Activated T-cell treated with anti-CD3 and anti-CD28 coated beads, Interleukin-2, amount 50 U/mL, for 1 hour (primary cell): ENCODE measurements around the gene ACSM3.

ENCODE experiments used
- DNase-seq: peaks from one replicate; pipeline ENCODE4 v3.0.0-alpha.2; 2020

Gene ACSM3

DNA sequence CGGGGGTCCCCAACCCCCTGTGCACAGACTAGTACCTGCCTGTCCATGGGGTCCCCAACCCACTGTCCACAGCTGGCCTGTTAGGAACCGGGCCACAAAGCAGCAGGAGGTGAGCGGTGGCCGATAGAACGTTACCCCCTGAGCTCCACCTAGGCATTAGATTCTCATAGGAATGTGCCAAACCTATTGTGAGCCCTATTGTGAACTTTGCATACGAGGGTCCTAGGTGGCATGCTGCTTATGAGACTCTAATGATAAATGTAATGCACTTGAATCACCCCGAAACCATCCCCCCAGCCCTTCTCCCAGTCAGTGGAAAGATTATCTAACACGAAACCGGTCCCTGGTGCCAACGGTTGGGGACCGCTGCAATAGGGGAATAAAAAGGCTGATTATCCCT is 44.0 kb downstream of the ACSM3 start:
- no peak for DNase-seq

DNA sequence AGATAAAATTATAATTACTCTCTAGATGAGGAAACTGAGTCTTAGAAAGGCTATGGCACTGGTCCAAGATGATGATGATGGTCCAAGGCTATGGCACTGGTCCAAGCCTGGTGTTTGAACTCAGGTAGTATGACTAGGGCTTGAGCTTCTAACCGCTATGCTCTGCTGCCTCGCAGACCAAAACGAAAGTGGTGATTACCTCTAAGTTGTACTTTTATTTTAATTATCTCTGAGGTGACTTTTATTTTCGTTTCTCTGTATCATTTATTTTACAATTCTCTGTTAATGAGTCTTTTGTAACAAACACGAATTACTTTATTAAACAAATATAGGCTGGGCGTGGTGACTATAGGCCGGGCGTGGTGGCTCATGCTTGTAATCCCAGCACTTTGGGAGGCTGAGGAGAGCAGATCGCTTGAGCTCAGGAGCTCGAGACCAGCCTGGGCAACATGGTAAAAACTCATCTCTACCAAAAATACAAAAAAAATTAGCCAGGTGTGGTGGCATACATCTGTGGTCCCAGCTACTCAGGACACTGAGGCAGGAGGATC is 48.1 kb downstream of the ACSM3 start:
- DNase-seq: no peak

DNA sequence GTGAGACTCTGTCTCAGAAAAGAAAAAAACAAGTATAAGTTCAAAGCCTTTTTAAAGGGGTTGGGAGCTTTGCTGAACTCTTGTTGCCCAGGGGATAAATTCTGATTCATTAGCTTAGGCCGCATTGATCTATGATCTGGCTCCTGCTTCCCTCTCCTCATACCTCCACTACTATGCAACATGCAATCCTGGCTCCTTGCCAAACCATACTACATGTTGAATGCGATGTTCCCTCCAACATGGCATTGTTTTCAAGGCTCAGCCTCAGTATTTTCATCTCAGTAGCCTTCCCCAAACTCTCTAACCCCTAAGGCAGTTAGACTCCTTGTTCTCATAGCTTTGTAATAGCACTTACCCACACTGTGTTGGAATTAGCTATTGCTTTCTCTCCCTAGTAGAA is 48.7 kb downstream of the ACSM3 start:
- no peak for DNase-seq

DNA sequence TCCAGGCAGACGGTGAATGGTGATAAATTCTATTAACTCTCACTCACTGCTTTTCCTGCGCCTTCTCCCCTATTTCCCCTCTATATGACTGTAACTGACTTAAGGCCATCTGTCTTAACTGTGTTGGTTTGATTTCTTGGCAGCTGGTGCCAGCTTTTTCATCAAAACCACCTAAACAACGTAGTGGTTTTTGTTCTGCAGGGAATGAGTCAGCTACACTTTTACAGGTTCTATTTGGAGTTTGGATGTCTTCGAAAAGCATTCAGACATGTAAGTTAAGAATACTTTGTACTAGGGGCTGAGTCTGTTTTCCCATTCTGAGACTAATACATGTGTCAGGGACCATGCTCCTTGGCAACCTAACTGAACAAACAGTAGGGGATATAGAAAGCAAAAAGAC is 51.0 kb downstream of the ACSM3 start:
- no peak for DNase-seq

DNA sequence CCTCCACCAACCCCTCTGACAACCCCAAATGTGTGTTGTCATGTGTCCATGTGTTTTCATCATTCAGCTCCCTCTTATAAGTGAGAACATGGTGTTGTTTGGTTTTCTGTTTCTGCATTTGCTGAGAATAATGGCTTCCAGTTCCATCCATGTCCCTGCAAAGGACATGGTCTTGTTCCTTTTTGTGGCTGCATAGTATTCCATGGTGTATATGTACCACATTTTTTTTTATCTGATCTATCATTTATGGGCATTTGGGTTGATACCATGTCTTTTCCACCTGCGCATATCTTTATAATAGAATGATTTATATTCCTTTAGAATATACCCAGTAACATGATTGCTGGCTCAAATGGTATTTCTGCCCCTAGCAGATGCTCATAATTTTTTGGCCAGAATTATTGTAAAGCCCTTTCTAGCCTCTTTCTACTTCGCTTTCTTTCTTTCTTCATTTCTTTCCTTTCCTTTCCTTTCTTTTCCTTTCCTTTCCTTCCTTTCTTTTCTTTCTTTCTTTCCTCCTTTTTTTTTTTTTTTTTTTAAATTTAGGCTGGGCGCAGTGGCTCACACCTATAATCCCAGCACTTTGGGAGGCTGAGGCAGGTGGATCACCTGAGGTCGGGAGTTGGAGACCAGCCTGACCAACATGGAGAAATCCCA is 55.2 kb downstream of the ACSM3 start:
- DNase-seq: no peak

DNA sequence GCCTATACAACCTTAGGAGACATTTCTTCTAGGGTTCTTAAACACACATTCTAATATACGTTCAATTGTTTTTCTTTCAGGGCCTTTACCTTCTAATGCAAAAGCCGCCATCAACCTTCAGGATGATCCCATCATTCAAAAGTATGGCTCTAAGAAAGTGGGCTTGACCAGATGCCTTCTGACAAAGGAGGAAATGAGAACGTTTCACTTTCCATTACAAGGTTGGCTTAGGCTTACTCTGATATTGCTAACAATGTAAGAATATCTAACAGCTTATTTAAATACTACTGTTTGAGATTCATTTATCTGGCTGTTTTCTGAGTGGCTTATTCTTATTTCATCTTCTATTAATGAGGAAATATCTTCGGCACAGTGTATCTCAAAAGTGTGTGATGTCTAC is 57.9 kb downstream of the ACSM3 start:
- DNase-seq: no peak

DNA sequence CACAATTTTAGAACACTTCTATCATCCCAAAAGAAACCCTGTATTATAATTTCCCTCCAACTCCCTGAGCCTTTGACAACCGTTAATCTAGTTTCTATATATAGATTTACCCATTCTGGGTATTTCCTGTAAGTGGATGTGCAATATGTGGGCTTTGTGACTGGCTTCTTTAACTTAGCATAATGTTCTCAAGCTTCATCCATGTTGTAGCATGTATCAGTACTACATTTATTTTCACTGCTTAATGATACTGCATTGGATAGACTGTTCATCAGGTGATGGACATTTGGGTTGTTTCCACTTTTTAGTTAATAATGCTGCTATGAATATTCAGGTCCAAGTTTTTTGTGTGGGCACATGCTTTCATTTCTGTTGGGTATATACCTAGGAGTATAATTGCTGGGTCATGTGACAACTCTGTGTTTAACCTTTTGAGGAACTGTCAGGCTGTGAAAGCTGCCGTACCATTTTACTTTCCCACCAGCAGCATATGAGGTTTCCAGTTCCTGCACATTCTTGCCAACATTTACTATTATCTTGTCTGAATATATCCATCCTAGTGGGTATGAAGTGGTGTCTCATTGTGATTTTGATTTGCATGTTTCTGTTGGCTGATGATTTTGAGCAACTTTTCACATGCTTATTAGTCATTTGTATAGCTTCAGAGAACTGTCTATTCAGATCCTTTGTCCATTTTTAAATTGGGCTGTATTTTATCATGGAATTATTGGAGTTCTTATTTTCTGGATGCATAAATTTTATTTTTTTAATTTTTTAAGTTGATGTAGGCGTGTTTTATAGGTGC is 58.9 kb downstream of the ACSM3 start:
- no peak for DNase-seq

DNA sequence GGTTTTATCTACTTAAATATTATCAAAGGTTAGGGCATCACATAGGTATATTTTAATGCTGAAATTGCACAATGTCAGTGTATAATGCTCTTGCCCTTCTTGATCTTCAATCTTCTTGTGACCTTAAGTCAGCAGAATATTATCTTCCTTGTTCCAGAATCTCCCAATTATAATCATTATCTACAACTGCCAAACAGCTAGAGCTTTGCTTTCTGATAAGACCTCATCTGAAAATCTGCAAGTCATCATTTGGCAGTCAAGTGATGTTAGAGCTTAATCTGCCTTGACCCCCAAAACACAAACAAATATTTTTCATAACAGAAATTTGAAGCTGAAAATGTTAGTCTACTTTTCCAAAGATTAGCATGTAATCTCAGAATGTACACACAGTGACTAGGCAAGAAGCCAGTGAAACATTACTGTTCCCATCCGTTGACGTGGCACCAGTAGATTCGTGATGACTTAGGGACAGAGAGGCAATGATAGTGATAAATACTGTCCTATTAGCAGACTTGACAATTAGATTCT is 62.3 kb downstream of the ACSM3 start:
- no peak for DNase-seq

DNA sequence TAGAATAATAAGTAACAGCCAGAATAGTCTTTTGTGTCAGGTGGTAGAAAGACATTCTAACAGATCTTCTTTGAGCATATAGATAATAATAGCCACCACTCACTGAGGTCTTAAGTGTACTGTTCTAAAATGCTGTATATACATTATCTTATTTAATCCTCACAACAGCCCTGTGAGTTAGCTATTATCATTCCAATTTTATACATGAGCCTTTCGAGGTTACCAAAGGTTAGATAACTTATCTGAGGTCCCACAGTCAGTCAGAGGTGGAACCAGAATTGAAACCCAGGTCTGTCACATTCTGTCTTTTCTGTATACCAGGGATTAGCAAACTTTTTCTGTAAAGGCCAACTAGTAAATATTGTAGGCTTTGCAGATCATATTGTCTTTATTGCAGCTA is 65.7 kb downstream of the ACSM3 start:
- DNase-seq: no peak

DNA sequence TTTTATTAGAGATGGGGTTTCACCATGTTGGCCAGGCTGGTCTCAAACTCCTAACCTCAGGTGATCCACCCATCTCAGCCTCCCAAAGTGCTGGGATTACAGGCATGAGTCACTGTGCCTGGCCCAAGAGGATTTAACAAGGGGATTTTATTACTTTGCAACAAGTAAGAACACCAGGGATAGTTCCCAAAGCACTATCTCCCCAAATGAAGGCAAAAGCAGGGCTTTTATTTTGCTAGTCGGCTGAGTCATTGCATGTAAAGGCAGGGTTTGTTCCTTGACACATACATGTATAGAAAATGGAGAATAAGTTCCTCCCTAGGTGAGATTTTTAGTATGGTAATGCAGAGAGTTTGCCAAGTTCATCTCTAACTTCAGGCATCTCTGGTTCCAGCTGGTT is 66.6 kb downstream of the ACSM3 start:
- no peak for DNase-seq

DNA sequence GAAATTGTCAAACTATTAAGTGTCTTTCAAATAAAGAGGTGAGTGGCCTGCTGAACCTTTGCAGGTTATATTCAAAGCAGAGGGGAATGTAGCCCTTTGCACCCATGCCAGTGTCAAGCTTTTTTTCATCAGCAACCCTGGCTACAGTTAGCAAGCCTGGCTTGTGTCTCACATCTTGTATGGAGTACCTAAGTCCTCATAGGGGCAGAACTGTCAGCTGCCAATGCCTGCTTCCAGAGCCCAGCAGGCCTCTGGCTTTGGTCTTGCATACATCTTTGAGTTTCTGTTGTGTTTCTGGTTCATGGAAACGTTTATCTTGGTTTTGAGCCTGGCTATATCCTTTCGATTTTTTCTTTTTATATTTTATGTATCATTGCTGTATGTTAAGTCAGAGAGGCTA is 69.3 kb downstream of the ACSM3 start:
- DNase-seq: no peak

DNA sequence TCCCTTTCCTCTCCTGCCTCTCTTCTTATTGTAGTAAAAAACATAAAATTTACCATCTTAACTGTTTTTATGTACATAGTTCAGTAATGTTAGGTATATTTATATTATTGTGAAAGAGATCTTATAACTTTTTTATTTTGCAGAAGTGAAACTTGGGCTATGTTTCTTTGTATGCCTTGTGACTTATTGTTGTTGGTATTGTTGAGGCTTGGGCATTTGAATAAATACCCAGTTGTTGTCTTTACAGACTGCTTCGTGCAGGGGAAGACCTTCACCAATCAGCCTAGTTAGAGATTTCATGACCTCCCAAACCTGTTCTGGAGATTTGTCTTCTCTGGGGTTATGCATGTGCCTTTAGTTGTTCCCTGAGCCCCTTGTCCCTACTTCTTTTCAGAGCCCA is 74.4 kb downstream of the ACSM3 start:
- DNase-seq: no peak

DNA sequence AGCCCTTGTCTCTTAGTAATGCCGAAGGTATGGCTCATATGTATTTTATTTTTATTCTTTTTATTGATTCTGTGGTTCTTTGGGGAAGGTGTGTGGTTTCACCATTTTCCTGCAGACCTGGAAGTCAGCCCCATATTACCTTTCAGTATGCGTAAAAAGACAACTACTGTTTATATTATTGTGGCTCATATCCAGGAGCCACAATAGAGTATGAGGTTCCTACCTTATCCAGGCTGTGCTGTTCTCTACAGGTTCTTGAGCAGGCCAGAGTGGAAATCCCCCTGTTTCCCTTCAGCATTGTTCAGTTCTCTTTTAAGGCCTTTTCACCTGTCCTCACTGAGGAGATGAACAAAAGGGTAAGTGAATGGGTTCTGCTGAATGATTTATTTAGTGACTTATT is 75.7 kb downstream of the ACSM3 start:
- no peak for DNase-seq

DNA sequence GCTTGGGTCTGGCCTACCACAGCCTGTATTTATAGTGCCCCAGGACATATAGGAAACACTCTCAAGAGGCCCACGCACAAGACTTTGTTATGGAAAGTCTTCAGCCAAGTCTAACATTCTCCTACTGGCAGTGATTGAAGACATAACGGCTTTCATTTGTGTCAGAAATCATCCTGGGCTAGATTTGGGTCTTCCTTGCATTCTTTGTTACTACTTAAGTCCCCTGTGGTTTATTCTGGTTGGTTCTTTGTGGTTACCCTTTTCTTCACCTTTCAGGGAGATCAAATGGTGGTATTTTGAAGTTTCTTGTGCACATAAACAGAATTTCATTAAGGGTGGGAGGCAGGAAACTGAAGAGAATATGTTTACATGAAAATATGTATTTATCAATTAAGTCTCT is 80.2 kb downstream of the ACSM3 start:
- no peak for DNase-seq

DNA sequence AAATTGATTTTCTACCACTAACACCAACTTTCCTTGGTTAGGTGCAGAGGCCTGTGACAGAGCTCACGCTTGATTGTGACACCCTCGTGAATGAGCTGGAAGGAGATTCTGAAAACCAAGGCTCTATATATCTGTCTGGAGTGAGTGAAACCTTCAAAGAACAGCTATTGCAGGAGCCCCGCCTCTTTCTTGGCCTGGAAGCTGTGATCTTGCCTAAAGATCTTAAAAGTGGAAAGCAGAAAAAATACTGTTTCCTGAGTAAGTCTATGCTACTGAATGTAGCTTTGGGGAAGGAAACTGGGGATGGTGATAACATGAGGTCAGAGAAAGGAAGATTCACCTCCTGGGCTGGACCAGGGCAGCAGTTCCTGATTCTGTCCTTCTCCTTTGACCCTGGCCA is 80.8 kb downstream of the ACSM3 start:
- no peak for DNase-seq

DNA sequence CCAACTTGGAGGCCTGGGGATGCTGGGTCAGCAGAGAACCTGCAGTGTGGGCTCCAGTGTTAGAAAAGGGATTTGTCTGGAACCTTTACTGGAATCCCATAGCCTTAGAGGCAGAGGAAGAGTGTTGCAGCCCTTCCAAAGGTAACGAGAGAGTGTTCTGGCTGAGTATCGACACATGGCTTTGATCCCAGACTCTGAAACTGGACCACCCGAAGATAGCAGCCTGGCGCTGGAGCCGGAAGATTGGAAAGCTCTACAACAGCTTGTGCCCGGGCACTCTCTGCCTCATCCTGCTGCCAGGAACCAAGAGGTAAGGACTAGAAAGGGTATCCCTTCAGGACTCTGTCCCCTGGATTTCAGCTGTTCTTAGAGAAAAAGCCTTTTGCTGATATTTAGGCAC is 82.2 kb downstream of the ACSM3 start:
- no peak for DNase-seq

DNA sequence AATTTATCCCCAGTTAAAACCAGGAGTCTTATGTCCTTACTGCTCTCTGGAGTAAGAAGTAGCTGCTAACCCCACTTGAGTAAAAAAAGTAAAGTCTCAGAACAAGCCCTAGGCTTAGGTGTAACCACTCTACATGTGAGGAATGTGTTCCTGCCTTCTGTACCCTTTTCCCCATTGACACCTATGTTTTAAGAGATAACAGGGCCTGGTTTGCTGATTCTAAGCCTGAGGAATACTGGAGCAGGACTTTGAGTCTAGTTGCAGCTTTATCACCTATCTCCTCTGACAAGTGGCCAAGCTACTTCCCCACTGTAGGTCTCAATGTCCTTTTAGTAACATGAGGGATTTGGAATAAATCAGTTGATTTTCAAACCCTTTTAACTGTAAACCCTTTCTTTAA is 82.7 kb downstream of the ACSM3 start:
- no peak for DNase-seq
